ENCODE measurements around the gene EHD4. TPM values are rescaled to one million over a fixed set of nuclear protein-coding genes. Genes with fewer than 3 reads are reported as not detected.

Gene EHD4
- polyA plus RNA-seq (29.5 to 49.7 TPM (median 31.5 TPM) in 3 replicates), polyA minus RNA-seq (39.6 to 55.1 TPM (median 41.8 TPM) in 3 replicates)
- 8.7 TPM for polyA plus RNA-seq (2011; ENCODE audit: low read depth)
- polyA plus RNA-seq (2011; cell fraction: cytosol; rRNA removed) = 28.5 and 34.1 TPM in 2 replicates
- polyA plus RNA-seq (2011; cell fraction: nucleus; rRNA removed) = 27.7 and 35.2 TPM in 2 replicates
- polyA plus RNA-seq (2012; ENCODE audit: low replicate concordance) = 21.9 and 42.9 TPM in 2 replicates
- 58.7 TPM for polyA minus RNA-seq (2011; cell fraction: cytosol; rRNA and poly(A)+ RNA removed)
- polyA minus RNA-seq (2011; cell fraction: nucleus; rRNA and poly(A)+ RNA removed) = 27.5 and 35.1 TPM in 2 replicates

GRCh38 chr15:41972253-41973242 is at the start of gene EHD4:
TSS of gene EHD4 (minus strand) at chr15:41972557. CDS start at chr15:41972494, 63 bp downstream.
- dilution Hi-C loops (cut with MboI; ENCODE audit: extremely low pct_ligation_motif_present, low sequenced_read_pairs) = no loop called here
- peak; percentile 95 for DNase-seq (ENCODE audit: low read depth, low spot score)

GRCh38 chr15:42021593-42021992 is 49.2 kb upstream of the EHD4 start:
- TF ChIP-seq EZH2 (IDR thresholded peaks at IDR 0.05; ENCODE audit: low read length) (no peak), CTCF (optimal IDR thresholded peaks at IDR 0.05 in 1 of 3, IDR thresholded peaks at IDR 0.05 in 1 of 3, conservative IDR thresholded peaks at IDR 0.05 in 1 of 3; ENCODE audit: extremely low read depth in 1 of 3, insufficient read depth in 2 of 3, low read length in 3 of 3) (no peak)
- no peak overlapping the region for H3K9ac ChIP-seq (ENCODE audit: control insufficient read depth, extremely low read depth, insufficient read depth, low read length)
- peaks cover 12% of the 10 kb centered on the region for H3K4me1 ChIP-seq (ENCODE audit: control insufficient read depth, extremely low read depth, insufficient read depth, low read length)
- DNase-seq (ENCODE audit: low read depth, low spot score) = no peak
- H4K20me1 ChIP-seq (ENCODE audit: control insufficient read depth, extremely low read depth, insufficient read depth, low read length) = no peaks in the 10 kb centered on the region
- H3K9me1 ChIP-seq (ENCODE audit: control insufficient read depth, extremely low read depth, insufficient read depth, low read length) = no peaks in the 10 kb centered on the region
- H3K9me3 ChIP-seq (ENCODE audit: control insufficient read depth, low read depth, low read length) = no peaks in the 10 kb centered on the region
- H3K79me2 ChIP-seq (ENCODE audit: control insufficient read depth, insufficient read depth, low read length) = no peaks in the 10 kb centered on the region
- no peak overlapping the region for H2AFZ ChIP-seq (ENCODE audit: control insufficient read depth, low read length)
- H3K27ac ChIP-seq (ENCODE audit: control insufficient read depth, insufficient read depth, low read length) = no peak overlapping the region
- no peak overlapping the region for H3K4me2 ChIP-seq (ENCODE audit: control insufficient read depth, extremely low read depth, insufficient read depth, low read depth, low read length)
- dilution Hi-C loops (cut with MboI; ENCODE audit: extremely low pct_ligation_motif_present, low sequenced_read_pairs) = no loop called here
- H3K4me3 ChIP-seq (ENCODE audit: control insufficient read depth in 2 of 3, extremely low read depth in 1 of 3, insufficient read depth in 2 of 3, low read depth in 1 of 3, low read length in 3 of 3) = no peak overlapping the region
- no peak for FAIRE-seq
- H3K36me3 ChIP-seq (ENCODE audit: control insufficient read depth in 2 of 2, extremely low read depth in 1 of 2, insufficient read depth in 2 of 2, low read length in 2 of 2) = no peaks in the 10 kb centered on the region
- peaks cover 5% of the 10 kb centered on the region for H3K27me3 ChIP-seq (ENCODE audit: control insufficient read depth, extremely low read depth, insufficient read depth, low read length)

More at GRCh38 chr15:41972253-41973242, at the start of gene EHD4:
- Histone ChIP-seq H3K36me3 (ENCODE audit: control insufficient read depth in 2 of 2, extremely low read depth in 1 of 2, insufficient read depth in 2 of 2, low read length in 2 of 2) (peaks cover 0 to 6% of the 10 kb centered on the region in 2 experiments), H3K4me2 (ENCODE audit: control insufficient read depth, extremely low read depth, insufficient read depth, low read depth, low read length) (peak within 1 kb of the TSS; percentile 97), H3K9me1 (ENCODE audit: control insufficient read depth, extremely low read depth, insufficient read depth, low read length) (no peaks in the 10 kb centered on the region), H3K79me2 (ENCODE audit: control insufficient read depth, insufficient read depth, low read length) (peaks cover 48% of the 10 kb centered on the region), H3K4me1 (ENCODE audit: control insufficient read depth, extremely low read depth, insufficient read depth, low read length) (peaks cover 23% of the 10 kb centered on the region), H3K9me3 (ENCODE audit: control insufficient read depth, low read depth, low read length) (no peaks in the 10 kb centered on the region), H3K27ac (ENCODE audit: control insufficient read depth, insufficient read depth, low read length) (peak within 1 kb of the TSS; percentile 81), H4K20me1 (ENCODE audit: control insufficient read depth, extremely low read depth, insufficient read depth, low read length) (peaks cover 11% of the 10 kb centered on the region), H3K9ac (ENCODE audit: control insufficient read depth, extremely low read depth, insufficient read depth, low read length) (peak within 1 kb of the TSS; percentile 84), H3K4me3 (ENCODE audit: control insufficient read depth in 2 of 3, extremely low read depth in 1 of 3, insufficient read depth in 2 of 3, low read depth in 1 of 3, low read length in 3 of 3) (peak within 1 kb of the TSS; percentile 83 to 98 (median 95)), H2AFZ (ENCODE audit: control insufficient read depth, low read length) (peak within 1 kb of the TSS; percentile 88), H3K27me3 (ENCODE audit: control insufficient read depth, extremely low read depth, insufficient read depth, low read length) (no peaks in the 10 kb centered on the region)
- peak; percentile 90 for FAIRE-seq
- no peak for TF ChIP-seq EZH2 (IDR thresholded peaks at IDR 0.05; ENCODE audit: low read length)
- peak; percentile 12 to 60 (median 14) for TF ChIP-seq CTCF (optimal IDR thresholded peaks at IDR 0.05 in 1 of 3, IDR thresholded peaks at IDR 0.05 in 1 of 3, conservative IDR thresholded peaks at IDR 0.05 in 1 of 3; ENCODE audit: extremely low read depth in 1 of 3, insufficient read depth in 2 of 3, low read length in 3 of 3)
